22Rv1 (cell line): ENCODE measurements around the gene SPRY4.

Experiments
- ZFX ChIP-seq: fragments of 450-650 bp; IDR thresholded peaks from 2 replicates; pipeline ENCODE4 v1.6.1; 2017; ENCODE audit warnings: antibody characterized with exemption, borderline replicate concordance
- TF ChIP-seq, protein P1 (sequence below): fragments of 450-650 bp; IDR thresholded peaks from 2 replicates; pipeline ENCODE4 v1.5.1; 2017; ENCODE audit warnings: mild to moderate bottlenecking

- TF ChIP-seq, protein P1, sequence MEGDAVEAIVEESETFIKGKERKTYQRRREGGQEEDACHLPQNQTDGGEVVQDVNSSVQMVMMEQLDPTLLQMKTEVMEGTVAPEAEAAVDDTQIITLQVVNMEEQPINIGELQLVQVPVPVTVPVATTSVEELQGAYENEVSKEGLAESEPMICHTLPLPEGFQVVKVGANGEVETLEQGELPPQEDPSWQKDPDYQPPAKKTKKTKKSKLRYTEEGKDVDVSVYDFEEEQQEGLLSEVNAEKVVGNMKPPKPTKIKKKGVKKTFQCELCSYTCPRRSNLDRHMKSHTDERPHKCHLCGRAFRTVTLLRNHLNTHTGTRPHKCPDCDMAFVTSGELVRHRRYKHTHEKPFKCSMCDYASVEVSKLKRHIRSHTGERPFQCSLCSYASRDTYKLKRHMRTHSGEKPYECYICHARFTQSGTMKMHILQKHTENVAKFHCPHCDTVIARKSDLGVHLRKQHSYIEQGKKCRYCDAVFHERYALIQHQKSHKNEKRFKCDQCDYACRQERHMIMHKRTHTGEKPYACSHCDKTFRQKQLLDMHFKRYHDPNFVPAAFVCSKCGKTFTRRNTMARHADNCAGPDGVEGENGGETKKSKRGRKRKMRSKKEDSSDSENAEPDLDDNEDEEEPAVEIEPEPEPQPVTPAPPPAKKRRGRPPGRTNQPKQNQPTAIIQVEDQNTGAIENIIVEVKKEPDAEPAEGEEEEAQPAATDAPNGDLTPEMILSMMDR: no peak
- TF ChIP-seq ZFX: no peak
These were observed 39.7 kb upstream of the SPRY4 start for GRCh38 chr5:142364251-142365145.
